ENCODE results near the gene SV2B. TPM values are rescaled to one million over a fixed set of nuclear protein-coding genes. Genes with fewer than 3 reads are reported as not detected.

The SV2B gene
- total and polyA plus RNA-seq, 8 donors: 0.06 to 1.7 (median 0.23) TPM; not detected in 3

GRCh38 chr15:91101608-91101920 is 1.5 kb downstream of the SV2B start:
- intact Hi-C loops (cut with DNase I; ENCODE audit: low total_unique reads): no loop called here
- DNase-seq: no peak
- Histone ChIP-seq H3K9me3 (no peaks in the 10 kb centered on the region), H3K4me1 (peaks cover 11 to 22% (median 21%) of the 10 kb centered on the region in 4 donors), H3K27me3 (peaks cover 0 to 90% (median 53%) of the 10 kb centered on the region in 3 donors), H3K4me3 (no peak overlapping the region), H3K27ac (no peak overlapping the region), H3K36me3 (no peaks in the 10 kb centered on the region)
- TF ChIP-seq POLR2A (IDR thresholded peaks at IDR 0.05) (no peak), CTCF (IDR thresholded peaks at IDR 0.05) (no peak), EP300 (IDR thresholded peaks at IDR 0.05) (no peak), POLR2AphosphoS5 (IDR thresholded peaks at IDR 0.05) (no peak)
- 72 to 90% (median 75%) methylated on average over 5 of the region's 5 CpGs for WGBS, 5 donors

- TF ChIP-seq POLR2A (IDR thresholded peaks at IDR 0.05) (no peak), EP300 (IDR thresholded peaks at IDR 0.05) (no peak), POLR2AphosphoS5 (IDR thresholded peaks at IDR 0.05) (no peak), CTCF (IDR thresholded peaks at IDR 0.05) (no peak)
- Histone ChIP-seq H3K27me3 (peaks cover 0 to 80% (median 47%) of the 10 kb centered on the region in 3 donors), H3K9me3 (no peaks in the 10 kb centered on the region), H3K4me3 (no peak overlapping the region), H3K36me3 (no peaks in the 10 kb centered on the region), H3K4me1 (peaks cover 11 to 22% (median 21%) of the 10 kb centered on the region in 4 donors), H3K27ac (no peak overlapping the region)
- DNase-seq: no peak
- intact Hi-C loops (cut with DNase I; ENCODE audit: low total_unique reads): no loop called here
- 34 to 43% (median 35%) methylated on average over 6 of the region's 6 CpGs for WGBS, 5 donors
Observed at GRCh38 chr15:91102546-91103330, 2.7 kb downstream of the SV2B start.

GRCh38 chr15:91104111-91104510 is 4.1 kb downstream of the SV2B start:
- Histone ChIP-seq H3K36me3 (no peaks in the 10 kb centered on the region), H3K27me3 (peaks cover 0 to 73% (median 37%) of the 10 kb centered on the region in 3 donors), H3K4me1 (peaks cover 11 to 21% (median 20%) of the 10 kb centered on the region in 4 donors), H3K4me3 (no peak overlapping the region), H3K9me3 (no peaks in the 10 kb centered on the region), H3K27ac (no peak overlapping the region)
- TF ChIP-seq POLR2AphosphoS5 (IDR thresholded peaks at IDR 0.05) (no peak), CTCF (IDR thresholded peaks at IDR 0.05) (no peak), POLR2A (IDR thresholded peaks at IDR 0.05) (no peak), EP300 (IDR thresholded peaks at IDR 0.05) (no peak)
- DNase-seq: no peak
- intact Hi-C loops (cut with DNase I; ENCODE audit: low total_unique reads): no loop called here
- 69 to 83% (median 76%) methylated on average over 1 of the region's 1 CpG for WGBS, 5 donors

GRCh38 chr15:91108421-91108820 is 8.4 kb downstream of the SV2B start:
- no peak for DNase-seq
- Histone ChIP-seq H3K27me3 (peaks cover 0 to 61% (median 4%) of the 10 kb centered on the region in 3 donors), H3K4me1 (no peaks in the 10 kb centered on the region), H3K9me3 (no peaks in the 10 kb centered on the region), H3K27ac (no peak overlapping the region), H3K36me3 (no peaks in the 10 kb centered on the region), H3K4me3 (no peak overlapping the region)
- TF ChIP-seq POLR2A (IDR thresholded peaks at IDR 0.05) (no peak), POLR2AphosphoS5 (IDR thresholded peaks at IDR 0.05) (no peak), CTCF (IDR thresholded peaks at IDR 0.05) (no peak), EP300 (IDR thresholded peaks at IDR 0.05) (no peak)
- 68 to 76% (median 70%) methylated on average over 4 of the region's 4 CpGs for WGBS, 5 donors
- intact Hi-C loops (cut with DNase I; ENCODE audit: low total_unique reads): no loop called here

All from stomach (tissue), 9 donors.